NCI-H1694 treated with DMSO at 0.1 percent for 48 hours (cell line): ENCODE measurements around the gene FGF14.
A peak's percentile ranks its signal among the peaks of the same experiment; 100 is the strongest.

Source experiments
- DNase-seq: peaks from one replicate; lab custom pipeline; 2025; lab: John Stamatoyannopoulos, UW

Gene FGF14

GRCh38 chr13:101930331-101930730, 471.5 kb downstream of the FGF14 start:
- DNase-seq = no peak

DNA sequence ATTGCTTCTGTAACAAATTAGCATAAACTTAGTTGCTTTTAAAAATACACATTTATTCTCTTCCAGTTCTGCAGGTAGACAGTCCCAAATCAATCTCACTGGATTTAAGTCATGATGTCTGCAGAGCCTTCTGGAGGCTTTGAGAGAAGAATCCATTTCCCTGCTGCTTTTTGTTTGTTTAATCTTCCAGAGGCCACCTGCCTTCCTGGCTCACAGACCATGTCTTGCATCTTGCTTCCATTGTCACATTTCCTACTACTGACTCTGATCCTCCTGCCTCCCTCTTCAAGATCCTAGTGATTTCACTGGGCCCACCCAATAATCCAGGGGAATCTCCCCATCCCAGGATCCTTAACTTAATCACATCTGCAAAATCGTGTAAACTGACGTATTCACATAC, 476.1 kb downstream of the FGF14 start:
- no peak for DNase-seq

- peak; percentile 47 for DNase-seq
These were observed 482.2 kb downstream of the FGF14 start for GRCh38 chr13:101919541-101920181.

DNA sequence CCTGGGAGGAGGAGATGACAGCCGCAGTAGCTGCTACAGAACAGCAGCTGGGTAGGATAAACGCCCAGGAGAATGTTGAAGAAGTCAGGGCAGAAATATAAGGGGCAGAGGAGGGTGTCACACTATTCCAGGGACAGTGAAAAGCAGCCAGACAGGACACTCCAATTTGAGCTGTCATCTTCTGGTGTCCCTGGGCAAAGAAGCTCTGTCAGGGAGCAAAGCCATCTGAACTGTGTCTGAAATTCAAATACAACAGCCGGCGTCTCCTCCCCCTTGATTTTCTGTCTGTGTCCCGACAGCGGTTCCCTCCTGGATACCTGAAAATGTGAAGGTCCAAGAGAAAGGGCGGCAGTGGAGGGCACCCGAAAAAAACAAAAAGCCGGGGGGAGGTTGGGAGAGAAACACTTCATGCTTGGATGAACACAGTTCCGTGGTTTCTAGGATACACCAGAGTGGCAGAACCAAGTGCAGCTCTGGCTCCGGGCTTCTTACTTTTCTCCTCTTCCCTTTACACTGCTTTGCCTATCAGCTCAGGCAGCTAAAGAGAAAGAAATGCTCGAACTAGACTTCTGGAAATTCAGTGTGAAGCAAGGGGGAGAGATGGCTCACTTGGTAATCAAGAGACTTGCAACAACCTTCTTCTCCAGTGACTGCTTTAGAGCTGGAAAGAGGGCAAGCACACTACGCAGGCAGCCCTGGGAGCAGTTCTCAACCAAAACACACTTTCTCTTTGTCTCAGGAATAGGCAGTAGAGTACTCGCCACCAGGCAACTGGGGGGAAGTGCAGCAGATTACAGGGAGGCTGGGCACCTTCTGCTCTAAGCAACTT, 483.8 kb downstream of the FGF14 start:
- DNase-seq = peak; percentile 53

DNA sequence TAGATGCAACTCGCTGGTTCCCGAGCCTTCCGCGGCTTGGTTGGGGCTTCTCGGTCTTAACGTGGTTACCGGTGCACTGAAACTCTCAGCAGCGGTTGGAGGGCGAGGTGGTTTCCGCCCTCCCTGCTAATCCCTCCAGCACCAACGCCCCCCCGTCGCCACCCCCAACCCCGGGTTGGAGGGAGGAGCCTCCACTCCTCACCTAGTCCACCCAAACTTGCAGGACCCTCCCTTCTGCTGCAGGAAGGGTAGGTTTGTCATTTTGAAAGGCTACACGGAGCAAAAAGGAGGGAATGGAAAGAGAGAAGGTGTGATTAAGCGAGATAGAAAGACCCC, 484.4 kb downstream of the FGF14 start:
- DNase-seq = peak; percentile 5

GRCh38 chr13:101916775-101917474, 484.9 kb downstream of the FGF14 start:
- DNase-seq = no peak

DNA sequence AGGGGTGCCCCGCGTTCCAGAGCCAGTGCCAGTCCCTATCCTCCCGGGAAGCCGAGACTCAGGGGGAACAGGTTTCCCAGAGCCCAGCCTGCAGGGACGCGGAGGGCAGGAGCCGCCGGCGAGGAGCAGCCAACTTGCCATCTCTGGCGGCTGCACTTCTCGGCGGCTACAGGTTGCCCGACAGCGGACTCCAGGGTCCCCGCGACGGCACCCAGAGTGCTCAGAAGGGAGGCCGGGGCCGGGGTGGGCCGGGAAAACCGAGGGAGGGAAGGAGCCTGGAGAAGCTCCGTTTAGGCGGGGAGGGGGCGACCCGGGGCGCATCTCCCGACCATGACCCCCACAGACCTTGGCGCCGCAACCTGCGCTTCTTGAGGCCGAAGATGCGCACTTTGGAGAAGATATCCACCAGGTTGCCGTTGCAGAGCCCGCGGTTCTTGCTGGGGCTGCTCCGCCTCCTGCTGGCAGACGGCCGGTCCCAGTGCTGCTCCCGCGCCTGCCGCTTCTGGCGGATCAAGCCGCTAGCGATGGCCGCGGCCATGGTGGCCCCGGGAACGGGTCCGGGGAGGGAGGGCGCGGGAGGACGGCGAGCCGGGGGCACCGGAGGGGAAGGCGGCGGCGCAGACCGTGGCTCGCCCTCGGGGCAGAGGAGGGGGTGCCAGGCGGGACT, 485.6 kb downstream of the FGF14 start:
- peak; percentile 20 for DNase-seq

- DNase-seq = no peak
These were observed 486.1 kb downstream of the FGF14 start for GRCh38 chr13:101915755-101916107.

DNA sequence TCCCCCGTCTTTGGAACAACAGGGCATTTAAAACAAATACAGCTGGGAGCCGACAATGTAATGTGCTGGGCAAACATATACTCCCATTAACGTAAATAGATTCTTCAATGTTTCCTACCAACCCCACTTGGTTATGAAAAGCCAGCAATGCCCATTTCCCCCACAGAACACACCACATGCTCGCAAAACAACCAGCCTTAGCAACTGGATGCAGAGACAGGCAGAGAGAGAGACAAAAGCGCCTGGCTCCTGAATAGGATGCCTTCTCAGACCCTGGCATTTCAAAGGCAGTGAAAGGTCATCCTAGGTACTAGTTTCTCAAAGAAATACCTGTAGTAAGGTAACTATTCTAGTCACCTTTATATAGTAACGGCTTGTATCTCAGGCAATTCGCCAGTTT, 486.5 kb downstream of the FGF14 start:
- DNase-seq = no peak

DNA sequence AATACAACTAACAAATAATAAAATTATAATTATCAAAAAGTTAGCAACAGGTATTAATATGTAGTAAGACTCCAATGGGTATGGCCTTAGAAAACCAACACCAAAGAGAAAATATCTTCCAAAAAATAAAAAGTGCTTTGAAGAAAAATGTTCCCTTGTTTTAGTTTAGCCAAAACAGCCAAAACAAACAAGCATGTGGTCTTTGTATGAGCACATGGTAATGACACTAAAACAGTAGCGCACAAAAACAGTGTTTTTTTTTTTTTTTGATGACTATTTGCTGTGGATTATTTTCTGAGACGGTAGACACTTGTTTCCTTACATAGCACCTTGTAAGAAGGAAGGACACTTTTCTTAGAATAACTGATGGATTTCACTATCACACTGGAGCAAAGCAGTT, 490.1 kb downstream of the FGF14 start:
- no peak for DNase-seq

DNA sequence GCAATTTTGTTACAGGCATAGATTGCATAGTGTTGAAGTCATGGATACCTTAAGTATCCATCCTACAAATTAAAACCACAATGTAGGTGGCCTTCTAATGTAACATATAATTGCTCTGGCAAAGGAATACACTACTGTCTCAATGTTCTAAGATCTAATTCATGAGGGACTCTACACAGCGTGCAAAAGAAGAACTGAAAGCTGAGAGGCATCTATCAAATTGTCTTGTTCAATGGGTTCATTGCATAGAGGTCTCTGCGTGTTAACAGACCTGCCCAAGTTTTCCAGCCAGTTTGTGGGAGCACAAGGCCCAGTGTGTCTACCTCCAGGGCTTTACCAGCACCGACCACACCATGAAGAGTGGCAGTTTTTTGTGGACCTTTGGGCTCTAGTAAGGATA, 498.0 kb downstream of the FGF14 start:
- DNase-seq = no peak

GRCh38 chr13:101898676-101899075, 503.2 kb downstream of the FGF14 start:
- no peak for DNase-seq

- no peak for DNase-seq
These were observed 505.3 kb downstream of the FGF14 start for GRCh38 chr13:101896541-101896940.

DNA sequence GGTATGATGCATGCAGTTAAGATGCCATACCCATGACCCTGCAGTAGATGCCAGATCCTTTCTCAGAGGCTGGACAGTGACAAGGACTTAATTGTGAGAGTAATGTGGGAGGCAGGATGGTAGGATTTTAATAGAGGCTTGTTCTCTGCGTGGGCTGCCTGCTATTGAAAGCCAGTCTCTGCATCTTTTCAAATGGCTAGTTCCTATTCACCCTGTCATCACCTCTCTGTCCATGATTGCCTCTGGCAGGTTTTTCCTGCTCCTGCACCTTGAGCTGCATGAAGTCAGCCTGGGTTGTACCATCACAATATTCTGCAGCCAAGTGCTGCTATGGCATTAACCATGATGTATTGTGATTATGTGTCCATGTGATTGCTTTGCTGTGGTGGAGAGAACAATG, 508.8 kb downstream of the FGF14 start:
- DNase-seq = no peak

- no peak for DNase-seq
These were observed 509.6 kb downstream of the FGF14 start for GRCh38 chr13:101892296-101892695.

DNA sequence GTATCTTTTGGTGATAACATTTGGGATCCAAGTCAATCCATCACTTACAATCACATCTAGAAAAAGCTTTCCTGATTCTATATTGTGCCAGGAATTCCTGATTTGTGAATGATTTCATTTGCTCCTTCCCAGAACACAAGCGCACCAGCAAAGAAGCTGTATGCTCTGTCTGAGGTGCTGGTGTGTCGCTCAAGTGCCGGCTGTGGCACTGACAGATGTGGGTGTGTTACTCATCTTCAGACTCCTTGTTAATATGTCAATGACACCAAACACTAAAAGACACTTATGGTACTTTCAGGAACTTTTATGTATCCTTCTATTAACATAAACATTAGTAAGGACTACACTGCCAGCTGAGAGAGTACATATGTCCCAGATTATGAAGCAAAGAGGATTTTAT, 520.3 kb downstream of the FGF14 start:
- no peak for DNase-seq

DNA sequence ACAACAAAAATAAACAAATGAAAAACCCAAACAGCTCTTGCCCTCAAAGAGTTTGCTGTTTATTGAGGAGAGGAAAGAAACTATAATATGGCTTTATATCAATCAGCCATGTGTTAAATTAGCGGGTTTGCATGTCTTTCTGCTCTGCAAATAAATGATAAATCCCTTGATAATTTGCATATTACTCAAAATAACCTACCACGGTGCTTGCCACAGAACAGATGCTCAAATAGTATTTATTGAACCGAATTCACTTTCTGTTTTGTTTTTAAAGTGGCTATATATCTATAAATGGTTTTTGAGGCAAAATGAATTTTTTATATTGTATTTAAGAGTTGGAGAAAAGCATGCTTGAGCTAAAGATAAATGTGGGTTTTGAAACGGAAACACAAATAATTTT, 521.3 kb downstream of the FGF14 start:
- DNase-seq = no peak

DNA sequence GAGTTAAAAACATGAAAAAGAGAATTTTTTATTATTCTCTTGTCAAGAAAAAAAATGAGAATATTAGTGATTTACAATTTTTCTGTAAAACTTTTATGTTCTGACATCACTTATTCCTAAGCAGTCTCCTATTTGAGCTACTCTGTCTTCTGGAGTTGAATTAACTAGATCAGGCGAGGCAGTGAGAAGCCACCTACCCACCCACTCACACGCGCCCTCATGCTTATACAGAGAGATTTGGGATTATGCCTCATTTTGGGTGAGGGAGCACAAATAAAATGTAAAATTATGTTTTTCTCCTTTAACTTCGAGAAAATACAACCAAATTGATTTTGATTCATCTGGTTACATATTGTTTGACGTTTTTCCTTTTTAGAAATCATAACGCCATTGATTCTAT, 524.9 kb downstream of the FGF14 start:
- no peak for DNase-seq

- no peak for DNase-seq
These were observed 526.0 kb downstream of the FGF14 start for GRCh38 chr13:101875717-101876393.

DNA sequence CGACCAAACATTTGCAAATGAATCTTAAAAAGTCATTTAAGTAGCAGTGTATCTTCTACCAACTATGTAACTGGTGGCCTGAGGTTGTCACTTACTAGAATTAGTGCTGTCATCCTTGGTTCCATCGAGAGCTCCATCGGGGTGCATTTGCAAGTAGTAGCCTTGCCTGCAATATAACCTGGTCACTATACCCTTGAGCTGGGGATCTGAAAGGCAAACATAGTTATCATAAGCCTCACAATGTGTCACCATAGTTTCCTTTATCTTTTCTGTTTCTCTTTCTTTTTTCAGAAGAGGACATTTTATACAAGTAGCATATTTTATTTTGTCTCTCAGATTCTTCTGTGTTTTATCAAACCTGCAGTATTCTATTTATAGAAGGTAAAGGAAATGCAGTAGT, 526.8 kb downstream of the FGF14 start:
- no peak for DNase-seq

- no peak for DNase-seq
These were observed 532.3 kb downstream of the FGF14 start for GRCh38 chr13:101869553-101869952.
